ENCODE data around the gene REN. TPM values are rescaled to one million over a fixed set of nuclear protein-coding genes. Genes with fewer than 3 reads are reported as not detected.

The REN gene
- total and polyA plus RNA-seq, 9 of the 15 experiments (the other 6 are each of a cell fraction or from before 2014, with no cell fraction given), result 1.7 to 9.9 (median 3.1) TPM

GRCh38 chr1:204177133-204177532 is 11.0 kb upstream of the REN start:
- Histone ChIP-seq H3K4me3 (no peak overlapping the region), H3K4me1 (replicated peaks in 1 of 2; ENCODE audit: control insufficient read depth in 2 of 2, insufficient read depth in 2 of 2, low read length in 2 of 2) (peaks cover 18 to 27% of the 10 kb centered on the region in 2 experiments; a peak in 4 of 5 replicates), H3K9me1 (ENCODE audit: control insufficient read depth, insufficient read depth, low read length) (no peaks in the 10 kb centered on the region), H3K4me2 (ENCODE audit: insufficient read depth, low read length) (peak overlapping the region; percentile 27; the same call in 1 of the 2 replicates), H3K79me2 (ENCODE audit: control insufficient read depth, insufficient read depth, low read length) (no peaks in the 10 kb centered on the region), H3K9ac (ENCODE audit: insufficient read depth in 1 of 2, low read depth in 2 of 2, low read length in 2 of 2) (peak overlapping the region in 1 of 2 experiments; percentile 3; a peak in 1 of 4 replicates), H3K9me3 (replicated peaks; ENCODE audit: control insufficient read depth, insufficient read depth, low read depth, low read length) (no peaks in the 10 kb centered on the region), H2AFZ (ENCODE audit: low read depth, low read length) (no peak overlapping the region), H3K27ac (ENCODE audit: extremely low read depth, low read depth, low read length) (no peak overlapping the region), H4K20me1 (replicated peaks; ENCODE audit: control insufficient read depth, insufficient read depth, low read length) (no peaks in the 10 kb centered on the region), H3K36me3 (ENCODE audit: control insufficient read depth, insufficient read depth, low read length) (no peaks in the 10 kb centered on the region), H3K27me3 (ENCODE audit: control insufficient read depth in 2 of 2, insufficient read depth in 2 of 2, low read length in 2 of 2) (peaks cover 5 to 12% of the 10 kb centered on the region in 2 experiments; a peak in 4 of 5 replicates)
- POLR2A ChIA-PET, result interaction anchor here (2.5 kb wide), 1 partner anchor 10 kb away, joined by 13 read pairs; the partner anchor contains the start of gene REN
- CTCF ChIA-PET (ENCODE audit: low intra/inter-chr PET ratio), result interaction anchor here (0.7 kb wide), 1 partner anchor 11 kb away, joined by 3 read pairs; the partner anchor contains the start of gene REN
- FAIRE-seq (peak; percentile 92), ATAC-seq (peak; percentile 94), DNase-seq (ENCODE audit: extremely low read depth in 1 of 4, low spot score in 3 of 4) (peak; percentile 67 to 82 (median 72))
- 2% methylated on average over 4 of the region's 4 CpGs for WGBS (ENCODE audit: insufficient coverage, low coverage, missing lambda C conversion rate)
- in situ Hi-C loops (cut with MboI) (loop anchor here (10.0 kb wide), 1 partner anchor 328 kb away; no protein-coding TSS in a partner anchor), intact Hi-C loops (cut with micrococcal nuclease) (no loop called here)
- no TSS peak for BruUV-seq (replicated peaks)
- TF ChIP-seq HEY1 (CRISPR knock-in tag; IDR thresholded peaks at IDR 0.05; ENCODE audit: borderline replicate concordance), result 0 out of 2 replicates have a peak, but pooled peaks have one; percentile 67
- peak; percentile 58 for TF ChIP-seq MTA2 (IDR thresholded peaks at IDR 0.05; ENCODE audit: low read depth)
- TF ChIP-seq E2F8 (IDR thresholded peaks at IDR 0.05; ENCODE audit: low read depth, partially characterized antibody), result peak; percentile 70
- TF ChIP-seq ZNF785 (CRISPR knock-in tag; IDR thresholded peaks at IDR 0.05), result no peak
- TF ChIP-seq SMARCA4 (IDR thresholded peaks at IDR 0.05), result peak; percentile 80; the same call in 1 of the 2 replicates
- TF ChIP-seq ZNF445 (CRISPR knock-in tag; IDR thresholded peaks at IDR 0.05; ENCODE audit: low read depth), result no peak
- peak; percentile 83 for TF ChIP-seq EP300 (IDR thresholded peaks at IDR 0.05; ENCODE audit: low read length)
- TF ChIP-seq TCF3 (CRISPR knock-in tag; IDR thresholded peaks at IDR 0.05), result peak; percentile 97
- TF ChIP-seq RCOR1 (IDR thresholded peaks at IDR 0.05; ENCODE audit: borderline replicate concordance in 1 of 2, low read depth in 2 of 2, low read length in 2 of 2), result peak; percentile 60 to 91; a peak in 2 of 4 replicates
- peak; percentile 89 for TF ChIP-seq ZBTB12 (CRISPR knock-in tag; IDR thresholded peaks at IDR 0.05)
- no peak for TF ChIP-seq ZFX (CRISPR knock-in tag; IDR thresholded peaks at IDR 0.05)
- peak; percentile 96 for TF ChIP-seq ATF7 (IDR thresholded peaks at IDR 0.05)

All from K562 (cell line).